COLO829 (cell line): ENCODE results near the gene OR5I1.

ENCODE experiments used
- DNase-seq: peaks from one replicate; pipeline ENCODE4 v3.0.0; 2012; ENCODE audit warnings: low spot score

OR5I1 gene

GRCh38 chr11:55936300-55936699 is at the start of gene OR5I1:
Gene OR5I1 (minus strand): TSS chr11:55936400. CDS start chr11:55936400, 0 bp downstream.
- DNase-seq = no peak

GRCh38 chr11:55970935-55971334 is 34.7 kb upstream of the OR5I1 start:
- no peak for DNase-seq

- DNase-seq = no peak
These were observed 33.6 kb upstream of the OR5I1 start, which contains the start of gene OR10AG1 for GRCh38 chr11:55969845-55970244. Gene OR10AG1 (minus strand): TSS chr11:55969945. CDS start chr11:55969907, 38 bp downstream.

- no peak for DNase-seq
These were observed 31.7 kb upstream of the OR5I1 start for GRCh38 chr11:55967914-55968313.

- DNase-seq = peak; percentile 9
These were observed 30.2 kb upstream of the OR5I1 start for GRCh38 chr11:55966391-55966790.

GRCh38 chr11:55956521-55956920 is 20.3 kb upstream of the OR5I1 start:
- DNase-seq = no peak

GRCh38 chr11:55949330-55949729 is 13.1 kb upstream of the OR5I1 start:
- no peak for DNase-seq

- DNase-seq = peak; percentile 22
These were observed 6.7 kb upstream of the OR5I1 start for GRCh38 chr11:55942785-55943392.

- no peak for DNase-seq
These were observed 15.7 kb downstream of the OR5I1 start for GRCh38 chr11:55920537-55920936.

GRCh38 chr11:55914482-55914881 is 21.7 kb downstream of the OR5I1 start, which contains the start of gene OR5W2:
Gene OR5W2 (minus strand): TSS chr11:55914582. CDS start chr11:55914582, 0 bp downstream.
- no peak for DNase-seq

- no peak for DNase-seq
These were observed 33.9 kb downstream of the OR5I1 start for GRCh38 chr11:55902308-55902707.

GRCh38 chr11:55895216-55895615 is 41.0 kb downstream of the OR5I1 start:
- DNase-seq = no peak

- DNase-seq = peak; percentile 14
These were observed 50.7 kb downstream of the OR5I1 start for GRCh38 chr11:55885481-55885880.
